Lower leg skin (tissue), 4 donors: ENCODE results near the gene PTGDS. TPM values are rescaled to one million over a fixed set of nuclear protein-coding genes. Genes with fewer than 3 reads are reported as not detected.

ENCODE experiments used
- DNase-seq, 2 donors: peaks; one replicate each; pipeline ENCODE4 v3.0.0-alpha.2; 2019; ENCODE audit warnings: low spot score in 2 of 2
- H3K4me3 ChIP-seq: fragments of 200-600 bp; sonication (generic); 2 replicates; pipeline ENCODE4 v1.5.1; 2017; ENCODE audit warnings: mild to moderate bottlenecking, low read depth; ENCODE audit not compliant: poor library complexity, severe bottlenecking
- CTCF ChIP-seq, 3 donors: fragments of 450-650 bp; IDR thresholded peaks; one replicate each; pipeline ENCODE4 v1.5.1; 2016; ENCODE audit warnings: antibody characterized with exemption in 3 of 3, mild to moderate bottlenecking in 3 of 3, moderate library complexity in 2 of 3
- POLR2A ChIP-seq, 2 donors: fragments of 450-650 bp; IDR thresholded peaks; one replicate each; pipeline ENCODE4 v1.6.1; 2016 to 2017; ENCODE audit warnings: antibody characterized with exemption in 2 of 2, mild to moderate bottlenecking in 1 of 2, moderate library complexity in 1 of 2
- WGBS, 2 donors: methylation state at CpG; one replicate each; pipeline ENCODE4 v1.1.5; 2018; 5-methylcytosine and 5-hydroxymethylcytosine counted together
- intact Hi-C: fragments of 100-400 bp; cut with DNase I; formaldehyde crosslinking; loops from one replicate; pipeline ENCODE4 v1.15.0; 2023; ENCODE audit warnings: low total_unique reads
- total RNA-seq, 4 donors: library from RNA; depleted of rRNA; stranded (reverse); fragments of >200 nt; gene quantifications; one replicate each; pipeline ENCODE4 v1.1.0, GENCODE V29; 2016

PTGDS gene
- total RNA-seq, 4 donors from 2014 or later: 9.7 to 75.3 (median 14.8) TPM

- intact Hi-C loops: no loop called here
- H3K4me3 ChIP-seq: no peak overlapping the region
- TF ChIP-seq CTCF (IDR thresholded peaks at IDR 0.05) (no peak), POLR2A (IDR thresholded peaks at IDR 0.05) (no peak)
- DNase-seq: no peak
- WGBS, 2 donors: 88 to 92% methylated on average over 8 of the region's 8 CpGs
These were observed 40.6 kb upstream of the PTGDS start for GRCh38 chr9:136936645-136937170.

GRCh38 chr9:136937186-136938001 is 39.9 kb upstream of the PTGDS start:
- TF ChIP-seq CTCF (IDR thresholded peaks at IDR 0.05) (no peak), POLR2A (IDR thresholded peaks at IDR 0.05) (no peak)
- DNase-seq: no peak
- WGBS, 2 donors: 87 to 90% methylated on average over 15 of the region's 15 CpGs
- intact Hi-C loops: no loop called here
- no peak overlapping the region for H3K4me3 ChIP-seq

- intact Hi-C loops: no loop called here
- TF ChIP-seq POLR2A (IDR thresholded peaks at IDR 0.05) (no peak), CTCF (IDR thresholded peaks at IDR 0.05) (no peak)
- no peak for DNase-seq
- 90 to 93% methylated on average over 24 to 25 of the region's 28 CpGs for WGBS, 2 donors
- H3K4me3 ChIP-seq: no peak overlapping the region
These were observed 37.8 kb upstream of the PTGDS start for GRCh38 chr9:136939431-136939995.

DNA sequence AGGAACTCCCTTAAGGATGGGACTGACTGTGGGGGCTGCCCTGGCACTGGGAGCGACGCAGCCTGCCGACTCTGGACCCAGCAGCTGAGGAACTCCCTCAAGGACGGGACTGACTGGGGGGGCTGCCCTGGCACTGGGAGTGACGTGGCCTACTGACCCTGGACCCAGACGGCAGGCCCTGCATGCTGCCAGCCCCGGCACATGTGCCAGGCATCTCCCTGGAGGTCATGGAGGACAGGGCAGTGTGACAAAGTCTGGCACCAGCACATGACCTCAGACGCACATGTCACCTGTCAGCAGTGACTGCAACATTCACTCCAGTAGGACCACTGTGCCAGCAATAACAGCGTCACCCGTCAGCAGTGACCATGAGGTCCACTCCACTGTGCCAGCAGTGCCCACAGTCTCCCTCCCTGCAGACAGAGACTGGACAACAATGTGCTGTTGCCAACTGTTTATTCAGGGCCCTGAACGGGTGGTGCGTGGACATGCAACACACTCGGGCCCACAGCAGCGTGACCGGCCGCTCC is 37.2 kb upstream of the PTGDS start:
- H3K4me3 ChIP-seq: no peak overlapping the region
- intact Hi-C loops: loop anchor here (10.0 kb wide), 1 partner anchor 85 kb away; the partner anchor contains the start of gene MAMDC4
- TF ChIP-seq POLR2A (IDR thresholded peaks at IDR 0.05) (no peak), CTCF (IDR thresholded peaks at IDR 0.05) (no peak)
- WGBS, 2 donors: 72 to 77% methylated on average over 12 to 15 of the region's 16 CpGs
- no peak for DNase-seq

DNA sequence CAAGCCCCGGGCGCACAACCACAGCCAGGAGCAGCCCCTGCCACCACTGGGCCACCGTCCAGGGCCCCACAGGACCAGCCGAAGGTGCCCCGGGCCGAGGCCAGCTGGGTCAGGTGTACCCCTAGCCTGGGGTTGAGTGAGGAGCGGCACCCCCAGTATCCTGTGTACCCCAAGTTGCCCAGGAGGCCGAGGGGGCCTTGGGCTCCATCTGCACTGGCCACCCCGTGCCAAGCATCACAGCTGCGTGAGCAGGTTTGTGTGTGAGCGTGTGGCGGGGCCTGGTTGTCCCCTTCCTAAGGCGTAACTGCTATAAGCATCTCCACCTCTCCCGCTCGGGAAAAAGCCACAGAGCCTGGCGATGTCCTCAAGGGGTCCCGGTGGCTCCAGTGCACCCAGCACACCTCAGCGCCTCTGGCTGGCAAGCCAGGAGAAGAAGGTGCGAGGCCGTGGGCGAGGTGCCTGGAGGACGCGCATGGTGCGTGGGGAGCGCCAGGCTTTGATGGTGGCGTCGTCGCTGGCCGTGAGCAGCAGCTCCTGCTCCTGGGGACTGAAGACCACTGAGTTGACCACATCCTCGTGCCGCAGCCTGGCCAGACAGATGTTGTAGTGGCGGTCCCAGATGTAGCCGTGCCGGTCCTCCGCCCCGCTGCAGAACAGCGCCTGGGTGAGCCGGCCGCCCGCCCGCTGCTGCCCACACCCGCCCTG is 36.6 kb upstream of the PTGDS start:
- H3K4me3 ChIP-seq: no peak overlapping the region
- DNase-seq: no peak
- WGBS, 2 donors: 93 to 96% methylated on average over 28 to 39 of the region's 42 CpGs
- TF ChIP-seq CTCF (IDR thresholded peaks at IDR 0.05) (no peak), POLR2A (IDR thresholded peaks at IDR 0.05) (no peak)
- intact Hi-C loops: loop anchor here (10.0 kb wide), 1 partner anchor 86 kb away; the partner anchor contains the start of gene MAMDC4
